NB4 (cell line): ENCODE data around the gene MRPS16.

Experiments used
- DNase-seq: peaks from one replicate; pipeline ENCODE4 v3.0.0; 2010; ENCODE audit warnings: low read depth
- H3K4me3 ChIP-seq: one replicate; pipeline ENCODE4 v1.5.1; 2011; ENCODE audit warnings: mild to moderate bottlenecking, low read depth, low read length, moderate library complexity
- MAX ChIP-seq: IDR thresholded peaks from 2 replicates; pipeline ENCODE4 v1.6.1; 2011; ENCODE audit warnings: low read depth, low read length
- MYC ChIP-seq: IDR thresholded peaks from 2 replicates; pipeline ENCODE4 v1.6.1; 2011; ENCODE audit warnings: low read depth, low read length
- POLR2A ChIP-seq: IDR thresholded peaks from 2 replicates; pipeline ENCODE4 v1.6.1; 2011; ENCODE audit warnings: mild to moderate bottlenecking; ENCODE audit not compliant: insufficient read length; ENCODE audit errors: extremely low read depth
- TF ChIP-seq, protein P1 (sequence below): IDR thresholded peaks from one replicate; pipeline ENCODE4 v1.5.1; 2012; ENCODE audit warnings: low read depth, low read length

MRPS16 gene

GRCh38 chr10:73205081-73205480, 47.4 kb downstream of the MRPS16 start:
- TF ChIP-seq, protein P1, sequence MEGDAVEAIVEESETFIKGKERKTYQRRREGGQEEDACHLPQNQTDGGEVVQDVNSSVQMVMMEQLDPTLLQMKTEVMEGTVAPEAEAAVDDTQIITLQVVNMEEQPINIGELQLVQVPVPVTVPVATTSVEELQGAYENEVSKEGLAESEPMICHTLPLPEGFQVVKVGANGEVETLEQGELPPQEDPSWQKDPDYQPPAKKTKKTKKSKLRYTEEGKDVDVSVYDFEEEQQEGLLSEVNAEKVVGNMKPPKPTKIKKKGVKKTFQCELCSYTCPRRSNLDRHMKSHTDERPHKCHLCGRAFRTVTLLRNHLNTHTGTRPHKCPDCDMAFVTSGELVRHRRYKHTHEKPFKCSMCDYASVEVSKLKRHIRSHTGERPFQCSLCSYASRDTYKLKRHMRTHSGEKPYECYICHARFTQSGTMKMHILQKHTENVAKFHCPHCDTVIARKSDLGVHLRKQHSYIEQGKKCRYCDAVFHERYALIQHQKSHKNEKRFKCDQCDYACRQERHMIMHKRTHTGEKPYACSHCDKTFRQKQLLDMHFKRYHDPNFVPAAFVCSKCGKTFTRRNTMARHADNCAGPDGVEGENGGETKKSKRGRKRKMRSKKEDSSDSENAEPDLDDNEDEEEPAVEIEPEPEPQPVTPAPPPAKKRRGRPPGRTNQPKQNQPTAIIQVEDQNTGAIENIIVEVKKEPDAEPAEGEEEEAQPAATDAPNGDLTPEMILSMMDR: no peak
- TF ChIP-seq POLR2A: no peak
- no peak for TF ChIP-seq MYC
- TF ChIP-seq MAX: no peak
- H3K4me3 ChIP-seq: no peak overlapping the region
- no peak for DNase-seq
